ENCODE results near the gene DNASE1L3. TPM values are rescaled to one million over a fixed set of nuclear protein-coding genes. Genes with fewer than 3 reads are reported as not detected.

Gene DNASE1L3
- total RNA-seq, 2 donors from 2014 or later, result 0.65 TPM; not detected in 1

DNA sequence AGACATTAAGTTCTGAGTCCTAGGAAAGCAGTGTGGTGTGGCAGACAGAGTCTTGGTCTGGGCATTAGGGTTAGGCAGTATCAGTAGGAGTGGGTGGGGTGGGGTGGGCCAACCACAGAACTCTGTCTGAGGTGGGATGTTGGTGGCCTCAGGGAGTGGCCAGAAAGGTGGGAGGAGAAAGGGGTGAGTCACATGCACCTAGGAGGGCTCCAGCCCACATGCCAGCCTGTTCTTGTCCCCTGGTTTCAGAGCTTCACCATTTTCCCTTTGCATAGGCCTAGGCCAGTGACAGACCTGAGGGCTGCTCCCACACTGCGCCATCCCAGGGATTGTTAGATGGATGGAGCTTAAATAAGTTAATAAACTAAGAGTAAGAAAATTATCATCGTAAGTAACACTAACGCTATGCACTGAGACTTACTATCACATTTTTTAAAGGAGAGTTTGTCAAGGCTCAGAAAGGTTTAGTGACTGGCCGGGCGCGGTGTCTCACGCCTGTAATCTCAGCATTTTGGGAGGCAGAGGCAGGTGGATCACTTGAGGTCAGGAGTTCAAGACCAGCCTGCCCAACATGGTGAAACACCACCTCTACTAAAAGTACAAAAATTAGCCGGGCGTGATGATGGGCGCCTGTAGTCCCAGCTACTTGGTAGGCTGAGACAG lies 33.8 kb downstream of the DNASE1L3 start:
- Mint-ChIP-seq H3K36me3 (ENCODE audit: low read depth) (no peaks in the 10 kb centered on the region), H3K4me3 (peak overlapping the region; percentile 83), H3K4me1 (peaks cover 6% of the 10 kb centered on the region), H3K27me3 (no peaks in the 10 kb centered on the region), H3K27ac (peak overlapping the region; percentile 56)
- DNase-seq (no peak), ATAC-seq (no peak)
- H3K9me3 ChIP-seq (ENCODE audit: control insufficient read depth, low read length, poor library complexity, severe bottlenecking), result no peaks in the 10 kb centered on the region

GRCh38 chr3:58176185-58176530 lies 34.6 kb downstream of the DNASE1L3 start:
- H3K27me3 Mint-ChIP-seq, result no peaks in the 10 kb centered on the region
- no peak overlapping the region for H3K4me3 Mint-ChIP-seq
- H3K4me1 Mint-ChIP-seq, result peaks cover 6% of the 10 kb centered on the region
- ATAC-seq, result no peak
- no peaks in the 10 kb centered on the region for H3K9me3 ChIP-seq (ENCODE audit: control insufficient read depth, low read length, poor library complexity, severe bottlenecking)
- no peak overlapping the region for H3K27ac Mint-ChIP-seq
- no peaks in the 10 kb centered on the region for H3K36me3 Mint-ChIP-seq (ENCODE audit: low read depth)
- DNase-seq, result no peak

- no peak for ATAC-seq
- no peak overlapping the region for H3K27ac Mint-ChIP-seq
- H3K9me3 ChIP-seq (ENCODE audit: control insufficient read depth, low read length, poor library complexity, severe bottlenecking), result no peaks in the 10 kb centered on the region
- no peaks in the 10 kb centered on the region for H3K27me3 Mint-ChIP-seq
- no peak overlapping the region for H3K4me3 Mint-ChIP-seq
- H3K4me1 Mint-ChIP-seq, result peaks cover 6% of the 10 kb centered on the region
- H3K36me3 Mint-ChIP-seq (ENCODE audit: low read depth), result no peaks in the 10 kb centered on the region
- no peak for DNase-seq
Observed at GRCh38 chr3:58175437-58176184, 35.2 kb downstream of the DNASE1L3 start.

- DNase-seq (no peak), ATAC-seq (no peak)
- no peak overlapping the region for H3K4me3 Mint-ChIP-seq
- H3K27me3 Mint-ChIP-seq, result no peaks in the 10 kb centered on the region
- no peaks in the 10 kb centered on the region for H3K9me3 ChIP-seq (ENCODE audit: control insufficient read depth, low read length, poor library complexity, severe bottlenecking)
- peaks cover 6% of the 10 kb centered on the region for H3K4me1 Mint-ChIP-seq
- H3K36me3 Mint-ChIP-seq (ENCODE audit: low read depth), result no peaks in the 10 kb centered on the region
- no peak overlapping the region for H3K27ac Mint-ChIP-seq
Observed at GRCh38 chr3:58175187-58175436, 35.7 kb downstream of the DNASE1L3 start.

GRCh38 chr3:58173669-58174398 lies 36.9 kb downstream of the DNASE1L3 start:
- no peak overlapping the region for H3K4me3 Mint-ChIP-seq
- no peaks in the 10 kb centered on the region for H3K9me3 ChIP-seq (ENCODE audit: control insufficient read depth, low read length, poor library complexity, severe bottlenecking)
- peaks cover 2% of the 10 kb centered on the region for H3K36me3 Mint-ChIP-seq (ENCODE audit: low read depth)
- DNase-seq (no peak), ATAC-seq (no peak)
- no peak overlapping the region for H3K27ac Mint-ChIP-seq
- H3K4me1 Mint-ChIP-seq, result peaks cover 6% of the 10 kb centered on the region
- no peaks in the 10 kb centered on the region for H3K27me3 Mint-ChIP-seq

DNA sequence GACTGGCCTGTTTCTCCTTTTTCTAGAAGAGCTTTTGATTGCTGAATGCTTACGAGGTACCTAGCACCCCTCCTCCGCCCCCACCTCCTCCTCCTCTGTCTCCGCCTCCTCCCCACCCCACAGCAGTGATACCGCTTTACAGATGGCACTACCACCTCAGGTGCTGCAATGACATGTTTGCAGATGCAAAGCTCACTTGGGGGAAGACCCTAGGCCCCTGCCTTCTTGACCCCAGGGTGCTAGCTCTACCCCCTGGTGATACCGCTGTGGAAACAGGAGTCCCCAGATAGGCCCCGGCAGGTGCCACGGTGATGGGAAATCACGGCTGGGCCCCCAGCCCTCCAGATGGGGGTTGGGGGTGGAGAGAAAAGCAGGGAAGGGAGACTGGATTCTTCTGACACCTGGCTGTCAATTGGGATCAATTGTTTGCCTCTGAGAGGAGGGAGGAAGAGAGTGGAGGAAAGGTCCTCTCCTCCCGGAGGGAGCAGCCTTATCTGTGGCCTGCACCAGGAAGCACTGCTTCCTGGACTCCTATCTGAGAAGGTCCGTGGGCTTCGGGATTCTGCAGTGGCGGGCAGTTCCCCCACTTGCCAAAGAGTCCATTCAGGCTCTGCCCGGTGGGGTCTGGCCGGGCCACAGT lies 37.6 kb downstream of the DNASE1L3 start:
- H3K4me3 Mint-ChIP-seq, result no peak overlapping the region
- H3K27me3 Mint-ChIP-seq, result no peaks in the 10 kb centered on the region
- peaks cover 2% of the 10 kb centered on the region for H3K36me3 Mint-ChIP-seq (ENCODE audit: low read depth)
- ATAC-seq, result no peak
- DNase-seq, result no peak
- H3K27ac Mint-ChIP-seq, result no peak overlapping the region
- peaks cover 2% of the 10 kb centered on the region for H3K4me1 Mint-ChIP-seq
- no peaks in the 10 kb centered on the region for H3K9me3 ChIP-seq (ENCODE audit: control insufficient read depth, low read length, poor library complexity, severe bottlenecking)

- Mint-ChIP-seq H3K27me3 (no peaks in the 10 kb centered on the region), H3K4me3 (no peak overlapping the region), H3K4me1 (peaks cover 2% of the 10 kb centered on the region), H3K36me3 (ENCODE audit: low read depth) (peaks cover 2% of the 10 kb centered on the region), H3K27ac (no peak overlapping the region)
- no peak for DNase-seq
- no peak for ATAC-seq
- H3K9me3 ChIP-seq (ENCODE audit: control insufficient read depth, low read length, poor library complexity, severe bottlenecking), result no peaks in the 10 kb centered on the region
Observed at GRCh38 chr3:58171126-58171525, 39.6 kb downstream of the DNASE1L3 start.

DNA sequence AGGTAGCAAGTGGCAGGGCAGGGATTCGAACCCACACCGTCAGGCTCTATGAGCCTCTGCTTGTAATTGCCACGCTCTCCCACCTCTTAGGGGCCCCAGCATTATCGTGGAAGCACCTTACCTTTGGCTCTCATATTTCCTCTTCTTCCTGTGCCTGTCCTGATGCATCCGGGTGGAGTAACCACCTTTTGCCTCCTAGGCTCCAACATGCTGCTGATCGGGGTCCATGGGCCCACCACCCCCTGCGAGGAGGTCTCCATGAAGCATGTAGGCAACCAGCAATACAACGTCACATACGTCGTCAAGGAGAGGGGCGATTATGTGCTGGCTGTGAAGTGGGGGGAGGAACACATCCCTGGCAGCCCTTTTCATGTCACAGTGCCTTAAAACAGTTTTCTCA lies 40.4 kb downstream of the DNASE1L3 start:
- Mint-ChIP-seq H3K27me3 (no peaks in the 10 kb centered on the region), H3K4me1 (peaks cover 2% of the 10 kb centered on the region), H3K4me3 (no peak overlapping the region), H3K36me3 (ENCODE audit: low read depth) (peaks cover 2% of the 10 kb centered on the region), H3K27ac (no peak overlapping the region)
- ATAC-seq (no peak), DNase-seq (no peak)
- no peaks in the 10 kb centered on the region for H3K9me3 ChIP-seq (ENCODE audit: control insufficient read depth, low read length, poor library complexity, severe bottlenecking)

DNA sequence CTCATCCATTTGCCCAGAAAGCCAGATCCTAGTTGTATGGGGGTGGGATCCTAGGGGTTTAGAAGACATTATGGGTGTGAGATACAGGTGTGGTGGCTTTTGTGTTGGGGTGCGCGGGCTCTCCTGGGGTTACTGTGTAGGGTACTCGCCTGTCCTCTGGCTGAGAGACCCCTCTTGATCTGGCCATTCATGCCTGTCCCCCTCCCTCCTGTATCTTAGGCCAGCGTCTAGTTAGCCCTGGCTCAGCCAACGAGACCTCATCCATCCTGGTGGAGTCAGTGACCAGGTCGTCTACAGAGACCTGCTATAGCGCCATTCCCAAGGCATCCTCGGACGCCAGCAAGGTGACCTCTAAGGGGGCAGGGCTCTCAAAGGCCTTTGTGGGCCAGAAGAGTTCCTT lies 41.4 kb downstream of the DNASE1L3 start:
- H3K4me3 Mint-ChIP-seq, result no peak overlapping the region
- H3K27ac Mint-ChIP-seq, result no peak overlapping the region
- no peaks in the 10 kb centered on the region for H3K27me3 Mint-ChIP-seq
- H3K36me3 Mint-ChIP-seq (ENCODE audit: low read depth), result peaks cover 2% of the 10 kb centered on the region
- no peaks in the 10 kb centered on the region for H3K9me3 ChIP-seq (ENCODE audit: control insufficient read depth, low read length, poor library complexity, severe bottlenecking)
- DNase-seq, result no peak
- no peak for ATAC-seq
- peaks cover 2% of the 10 kb centered on the region for H3K4me1 Mint-ChIP-seq

DNA sequence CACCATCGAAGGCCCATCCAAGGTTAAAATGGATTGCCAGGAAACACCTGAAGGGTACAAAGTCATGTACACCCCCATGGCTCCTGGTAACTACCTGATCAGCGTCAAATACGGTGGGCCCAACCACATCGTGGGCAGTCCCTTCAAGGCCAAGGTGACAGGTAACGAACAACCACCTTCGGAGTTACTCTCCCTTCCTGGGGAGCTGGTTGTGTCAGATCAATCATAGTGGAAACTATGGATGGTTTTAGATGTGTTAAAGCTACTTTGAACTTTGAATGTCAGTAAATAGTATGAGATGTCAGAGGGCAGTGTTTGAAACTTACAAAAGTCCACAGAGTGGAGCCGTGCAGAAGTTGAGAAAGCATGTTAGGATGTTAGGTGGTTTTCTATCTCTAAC lies 42.3 kb downstream of the DNASE1L3 start:
- DNase-seq (no peak), ATAC-seq (no peak)
- Mint-ChIP-seq H3K27me3 (no peaks in the 10 kb centered on the region), H3K4me1 (peaks cover 2% of the 10 kb centered on the region), H3K27ac (no peak overlapping the region), H3K4me3 (no peak overlapping the region), H3K36me3 (ENCODE audit: low read depth) (peaks cover 2% of the 10 kb centered on the region)
- no peaks in the 10 kb centered on the region for H3K9me3 ChIP-seq (ENCODE audit: control insufficient read depth, low read length, poor library complexity, severe bottlenecking)

DNA sequence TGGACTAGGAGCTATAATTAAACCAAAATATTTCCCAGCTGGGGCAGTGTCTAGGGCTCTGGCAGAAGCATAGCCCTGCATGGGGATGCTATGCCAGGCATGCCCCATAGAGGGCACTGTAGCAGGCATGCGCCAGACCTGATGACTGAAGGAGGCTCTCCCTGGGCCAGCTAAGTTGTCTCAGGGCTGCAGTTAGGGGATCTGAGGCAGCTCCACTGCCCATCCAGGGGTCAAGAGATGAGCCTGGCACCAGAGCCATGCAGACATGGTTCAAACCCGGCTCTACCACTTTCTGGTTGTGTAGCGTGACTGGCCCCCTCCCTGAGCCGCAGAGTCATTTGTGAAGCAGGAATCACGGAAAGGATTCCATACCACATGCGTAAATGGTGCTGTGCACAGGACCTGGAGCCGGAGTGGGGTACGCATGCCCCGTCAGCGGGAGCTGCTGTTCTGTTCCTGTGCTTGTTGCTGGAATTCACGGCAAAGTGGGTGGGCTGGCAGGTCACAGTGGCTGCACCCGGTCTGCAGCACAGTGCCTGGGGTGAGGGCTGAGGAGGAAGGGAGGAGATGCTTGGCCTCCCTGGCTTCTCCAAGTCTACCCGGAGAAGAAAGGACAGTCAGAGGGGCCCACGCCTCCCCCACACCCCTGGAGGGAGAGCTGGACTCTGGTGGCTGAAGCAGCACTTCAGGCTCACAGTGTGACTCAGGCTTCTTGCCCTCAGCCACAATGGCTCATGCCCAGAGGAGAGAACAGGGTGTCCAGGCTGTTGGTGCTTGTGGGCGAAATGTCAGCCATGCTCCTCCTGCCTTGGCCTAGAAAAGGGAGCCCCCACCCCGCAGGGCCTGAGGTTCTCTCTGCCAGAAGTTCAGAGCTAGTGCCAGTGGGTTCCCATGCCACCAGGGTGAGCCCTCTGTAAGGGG lies 43.1 kb downstream of the DNASE1L3 start:
- Mint-ChIP-seq H3K27me3 (no peaks in the 10 kb centered on the region), H3K4me3 (no peak overlapping the region), H3K27ac (peak overlapping the region; percentile 16), H3K36me3 (ENCODE audit: low read depth) (peaks cover 2% of the 10 kb centered on the region), H3K4me1 (peaks cover 2% of the 10 kb centered on the region)
- DNase-seq, result peak in 1 of 3 donors; percentile 54
- no peaks in the 10 kb centered on the region for H3K9me3 ChIP-seq (ENCODE audit: control insufficient read depth, low read length, poor library complexity, severe bottlenecking)
- ATAC-seq, result peak; percentile 89

GRCh38 chr3:58164906-58165821 lies 45.6 kb downstream of the DNASE1L3 start:
- H3K27me3 Mint-ChIP-seq, result no peaks in the 10 kb centered on the region
- H3K4me3 Mint-ChIP-seq, result no peak overlapping the region
- no peak for ATAC-seq
- peaks cover 6% of the 10 kb centered on the region for H3K36me3 Mint-ChIP-seq (ENCODE audit: low read depth)
- no peak for DNase-seq
- H3K4me1 Mint-ChIP-seq, result peaks cover 2% of the 10 kb centered on the region
- H3K9me3 ChIP-seq (ENCODE audit: control insufficient read depth, low read length, poor library complexity, severe bottlenecking), result no peaks in the 10 kb centered on the region
- H3K27ac Mint-ChIP-seq, result no peak overlapping the region
